LHCN-M2 (cell line): Measurements from ENCODE around the gene PCSK5. TPM values are rescaled to one million over a fixed set of nuclear protein-coding genes. Genes with fewer than 3 reads are reported as not detected.

ENCODE experiments used
- DNase-seq: peaks from one replicate; pipeline ENCODE4 v3.0.0-alpha.2; 2012; ENCODE audit warnings: low read depth
- total RNA-seq: library from RNA; depleted of rRNA; stranded (reverse); fragments of >200 nt; gene quantifications from 2 replicates; pipeline ENCODE4 v1.2.3, GENCODE V29; 2014

PCSK5 gene
- total RNA-seq, 1 experiment from 2014 or later, result 11.9 TPM

DNA sequence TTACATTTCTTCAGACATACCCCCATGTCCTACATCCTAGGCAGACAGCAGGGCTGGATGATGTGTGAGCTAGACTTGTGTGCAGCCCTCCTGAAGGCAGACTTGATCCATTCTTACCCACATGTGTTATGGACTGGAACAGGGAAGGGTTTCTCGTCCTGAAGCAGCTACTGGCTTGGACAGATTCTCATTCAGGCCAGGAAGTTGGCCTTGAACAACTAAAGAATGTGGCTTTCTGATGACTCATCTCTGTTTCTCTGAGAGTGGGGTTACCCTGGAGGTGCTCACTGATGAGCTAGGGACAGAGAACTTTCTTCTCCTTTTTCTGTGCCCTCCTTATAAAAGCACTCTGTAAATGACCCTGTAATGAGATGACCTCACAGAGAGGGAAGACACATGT, 246.5 kb downstream of the PCSK5 start:
- peak; percentile 70 for DNase-seq

- DNase-seq, result no peak
Measured at GRCh38 chr9:76137931-76138330, 247.5 kb downstream of the PCSK5 start.

GRCh38 chr9:76138360-76138759, 247.9 kb downstream of the PCSK5 start:
- DNase-seq, result no peak

GRCh38 chr9:76143834-76144233, 253.4 kb downstream of the PCSK5 start:
- DNase-seq, result no peak

- DNase-seq, result no peak
Measured at GRCh38 chr9:76150013-76150412, 259.5 kb downstream of the PCSK5 start.

DNA sequence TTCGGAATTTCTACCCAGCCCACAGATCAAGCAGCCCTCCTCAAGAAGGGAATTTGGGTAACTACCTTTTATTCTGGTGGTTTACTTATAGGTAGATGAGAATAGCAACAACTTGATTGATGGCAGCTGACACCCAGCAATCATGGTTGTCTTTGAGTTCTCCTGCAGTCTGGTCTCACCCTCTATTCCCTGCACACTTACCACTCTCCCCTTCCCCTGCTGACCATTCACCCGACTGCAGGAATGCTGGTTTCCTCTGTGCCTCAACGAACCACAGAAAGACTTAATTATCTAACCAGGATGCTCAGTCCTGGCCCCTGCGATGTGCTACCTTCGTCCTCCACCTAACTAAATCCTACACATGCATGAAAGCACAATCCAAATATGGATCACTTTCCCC, 260.8 kb downstream of the PCSK5 start:
- DNase-seq, result no peak

DNA sequence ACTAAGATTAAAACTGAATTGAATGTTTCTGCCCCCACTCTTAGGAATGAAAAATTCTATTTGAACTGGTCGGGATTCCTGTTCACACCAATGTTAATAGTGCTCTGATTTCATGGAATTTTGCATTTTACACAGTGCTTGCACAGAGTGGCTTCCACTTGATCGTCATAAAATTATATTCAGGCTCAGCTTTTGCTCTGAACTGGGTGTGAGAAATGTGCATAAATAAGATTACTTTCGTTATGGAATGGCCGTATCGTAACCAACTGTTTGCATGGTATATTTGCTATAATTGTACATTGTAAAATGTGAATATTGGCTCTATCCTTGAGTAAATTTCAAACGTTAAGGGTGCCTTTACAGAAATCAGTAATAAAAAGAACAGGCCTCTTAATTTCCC, 262.9 kb downstream of the PCSK5 start:
- no peak for DNase-seq

DNA sequence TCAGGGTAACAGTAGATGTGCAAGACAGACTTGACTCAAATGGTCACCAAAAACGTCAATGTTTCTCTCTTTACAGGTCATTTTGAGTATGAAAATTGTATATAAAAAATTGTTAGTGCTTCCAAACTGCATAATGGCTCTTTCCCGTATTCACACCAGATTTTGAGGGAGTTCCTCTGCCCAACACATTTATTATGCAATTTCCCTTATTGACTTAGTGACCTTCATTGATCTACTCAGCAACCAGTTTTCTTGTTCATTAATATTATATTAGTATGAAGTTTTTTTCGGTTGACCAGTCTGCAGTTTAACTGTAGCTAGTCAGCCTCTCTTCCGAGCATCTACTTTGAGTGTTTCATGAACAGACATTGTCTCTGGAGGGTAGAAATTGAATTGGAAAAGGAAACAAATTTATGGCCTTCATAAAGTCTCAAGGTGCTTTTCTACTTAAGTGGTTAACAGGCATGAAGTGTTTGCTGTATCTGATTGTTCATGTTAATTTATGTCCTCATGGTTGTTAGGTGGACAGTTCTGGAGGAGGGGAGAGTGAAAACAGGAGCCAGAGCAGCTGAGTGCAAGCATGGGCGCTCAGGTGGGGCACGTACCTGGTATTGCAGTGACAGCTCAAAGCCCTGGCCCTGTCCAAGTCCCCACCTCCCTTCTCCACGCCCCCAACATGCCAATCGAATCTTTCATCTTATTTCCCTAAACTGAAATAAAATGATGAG, 263.6 kb downstream of the PCSK5 start:
- DNase-seq, result no peak

DNA sequence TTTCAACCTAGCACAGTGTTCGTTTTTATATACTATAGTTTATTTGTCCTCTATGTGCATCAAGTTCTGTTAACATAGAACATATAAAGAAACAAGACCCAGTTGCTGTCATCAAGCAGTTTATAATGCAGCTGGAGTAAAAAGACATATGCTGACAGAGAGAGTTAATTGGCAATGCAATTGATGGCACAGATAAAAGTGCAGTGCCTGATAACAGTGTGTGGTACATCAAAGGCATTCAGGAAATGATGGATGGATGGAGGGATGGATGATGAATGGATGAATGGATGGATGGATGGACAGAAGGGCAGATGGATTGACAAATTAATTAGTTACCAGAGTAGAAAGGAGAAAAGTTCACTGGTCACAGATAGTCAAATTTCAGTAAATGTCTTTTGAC, 264.9 kb downstream of the PCSK5 start:
- DNase-seq, result no peak

- no peak for DNase-seq
Measured at GRCh38 chr9:76158713-76159112, 268.2 kb downstream of the PCSK5 start.

DNA sequence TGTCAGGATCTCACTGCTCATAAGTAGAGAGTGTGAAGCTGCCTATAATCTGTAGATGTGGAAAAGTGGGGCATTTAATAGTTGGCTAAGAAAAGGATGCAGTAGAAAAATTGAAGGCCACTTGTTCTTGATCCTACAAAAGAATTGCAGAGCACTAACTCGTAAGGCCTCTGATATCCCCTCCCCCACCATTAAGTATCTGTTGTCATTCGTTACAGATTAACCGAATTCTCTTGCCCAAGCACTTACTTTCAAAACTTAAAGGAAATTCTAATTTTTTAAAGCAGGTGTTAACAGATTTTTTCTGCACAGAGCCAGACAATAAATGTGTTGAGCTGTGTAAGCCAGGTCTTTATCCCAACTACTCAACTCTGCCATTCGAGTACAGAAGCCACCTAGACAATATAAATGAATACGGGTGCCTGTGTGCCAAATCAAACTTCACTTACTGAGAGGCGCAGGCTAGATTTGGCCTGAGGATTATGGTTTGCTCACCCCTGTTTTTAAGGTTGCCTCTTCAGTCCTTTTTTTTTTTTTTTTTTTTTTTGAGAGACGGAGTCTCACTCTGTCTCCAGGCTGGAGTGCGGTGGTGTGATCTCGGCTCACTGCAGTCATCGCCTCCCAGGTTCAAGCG, 268.9 kb downstream of the PCSK5 start:
- no peak for DNase-seq

DNA sequence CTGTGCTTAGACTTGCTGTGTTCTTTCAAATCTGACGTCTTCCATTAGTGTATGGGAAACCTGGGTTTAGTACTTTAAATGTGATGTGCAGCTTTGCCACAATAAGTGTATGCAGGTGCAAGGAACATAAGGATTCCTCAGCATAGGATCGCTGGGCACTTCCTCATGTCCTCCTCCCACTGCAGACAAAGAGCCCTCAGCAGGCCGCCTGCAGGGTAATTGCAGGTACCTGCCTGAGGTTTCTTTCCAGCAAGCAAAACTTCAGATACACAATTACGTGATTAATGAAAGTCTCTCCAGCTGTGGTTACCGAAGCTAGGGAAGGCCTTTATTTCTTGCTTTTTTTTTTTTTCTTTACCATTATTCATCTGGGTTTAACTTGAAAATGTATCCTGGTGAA, 270.6 kb downstream of the PCSK5 start:
- DNase-seq, result no peak

- DNase-seq, result peak; percentile 61
Measured at GRCh38 chr9:76161541-76161940, 271.1 kb downstream of the PCSK5 start.

- DNase-seq, result peak; percentile 9
Measured at GRCh38 chr9:76162086-76162730, 271.7 kb downstream of the PCSK5 start.

GRCh38 chr9:76162751-76163500, 272.5 kb downstream of the PCSK5 start:
- peak; percentile 61 for DNase-seq

GRCh38 chr9:76166526-76166925, 276.1 kb downstream of the PCSK5 start:
- DNase-seq, result no peak

GRCh38 chr9:76176171-76176570, 285.7 kb downstream of the PCSK5 start:
- no peak for DNase-seq

DNA sequence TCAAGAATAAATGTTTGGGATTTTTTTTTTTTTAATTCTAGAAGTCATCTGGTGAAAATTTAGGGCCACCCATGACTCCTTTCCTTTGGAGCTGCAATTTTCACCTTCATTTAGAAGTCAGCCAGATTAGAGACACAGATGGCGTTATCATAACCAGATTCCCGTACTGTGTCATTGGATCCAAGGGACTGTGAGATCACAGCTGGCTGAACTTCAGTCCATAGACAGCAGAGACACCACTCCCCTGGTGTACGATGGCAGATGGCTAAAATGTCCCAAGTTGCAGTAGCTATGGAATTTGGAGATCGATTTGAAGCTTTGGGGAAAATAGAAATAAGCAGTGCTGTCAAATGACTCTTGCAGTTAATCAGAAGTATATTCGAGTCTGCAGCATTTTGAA, 287.5 kb downstream of the PCSK5 start:
- no peak for DNase-seq

DNA sequence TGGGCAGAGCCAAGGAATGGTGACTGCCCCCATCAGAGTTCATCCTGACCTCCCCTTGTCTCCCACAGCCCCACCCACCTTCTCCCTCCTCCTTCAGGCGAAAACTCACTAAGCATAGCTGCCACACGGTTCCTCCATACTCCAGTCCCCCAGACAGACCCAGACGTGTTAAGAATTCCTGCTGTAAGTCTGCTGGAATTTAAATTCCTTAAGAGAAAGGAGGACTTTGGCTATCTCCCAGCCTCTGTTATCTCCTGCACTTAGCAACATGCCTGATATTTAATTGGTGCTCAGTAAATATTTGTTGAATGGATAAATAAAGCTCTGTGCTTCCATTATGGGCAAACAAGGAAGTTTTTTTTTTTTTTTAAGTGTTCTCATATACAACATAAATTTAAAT, 290.1 kb downstream of the PCSK5 start:
- no peak for DNase-seq

GRCh38 chr9:76181020-76181641, 290.7 kb downstream of the PCSK5 start:
- DNase-seq, result peak; percentile 90

DNA sequence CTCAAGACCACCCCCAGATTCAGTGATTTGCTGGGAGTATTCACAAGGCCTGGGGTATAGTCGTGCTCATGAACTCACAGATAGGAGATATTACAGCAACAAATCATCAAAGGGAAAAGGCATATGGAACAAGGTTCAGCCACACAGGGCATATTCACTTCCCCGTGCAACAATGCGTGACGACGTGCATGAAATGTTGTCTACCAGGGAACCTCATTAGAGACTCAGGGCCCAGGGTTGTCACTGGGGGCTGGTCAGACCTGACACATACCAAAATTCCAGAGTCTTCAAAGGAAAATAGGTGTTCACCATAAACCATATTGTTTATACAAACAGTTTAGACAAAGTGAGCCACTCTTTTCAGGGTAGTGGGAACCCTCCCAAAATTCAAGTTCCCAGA, 291.3 kb downstream of the PCSK5 start:
- DNase-seq, result no peak

- DNase-seq, result no peak
Measured at GRCh38 chr9:76185432-76185831, 295.0 kb downstream of the PCSK5 start.
